ENCODE data around the gene GRHPR.

Gene GRHPR

DNA sequence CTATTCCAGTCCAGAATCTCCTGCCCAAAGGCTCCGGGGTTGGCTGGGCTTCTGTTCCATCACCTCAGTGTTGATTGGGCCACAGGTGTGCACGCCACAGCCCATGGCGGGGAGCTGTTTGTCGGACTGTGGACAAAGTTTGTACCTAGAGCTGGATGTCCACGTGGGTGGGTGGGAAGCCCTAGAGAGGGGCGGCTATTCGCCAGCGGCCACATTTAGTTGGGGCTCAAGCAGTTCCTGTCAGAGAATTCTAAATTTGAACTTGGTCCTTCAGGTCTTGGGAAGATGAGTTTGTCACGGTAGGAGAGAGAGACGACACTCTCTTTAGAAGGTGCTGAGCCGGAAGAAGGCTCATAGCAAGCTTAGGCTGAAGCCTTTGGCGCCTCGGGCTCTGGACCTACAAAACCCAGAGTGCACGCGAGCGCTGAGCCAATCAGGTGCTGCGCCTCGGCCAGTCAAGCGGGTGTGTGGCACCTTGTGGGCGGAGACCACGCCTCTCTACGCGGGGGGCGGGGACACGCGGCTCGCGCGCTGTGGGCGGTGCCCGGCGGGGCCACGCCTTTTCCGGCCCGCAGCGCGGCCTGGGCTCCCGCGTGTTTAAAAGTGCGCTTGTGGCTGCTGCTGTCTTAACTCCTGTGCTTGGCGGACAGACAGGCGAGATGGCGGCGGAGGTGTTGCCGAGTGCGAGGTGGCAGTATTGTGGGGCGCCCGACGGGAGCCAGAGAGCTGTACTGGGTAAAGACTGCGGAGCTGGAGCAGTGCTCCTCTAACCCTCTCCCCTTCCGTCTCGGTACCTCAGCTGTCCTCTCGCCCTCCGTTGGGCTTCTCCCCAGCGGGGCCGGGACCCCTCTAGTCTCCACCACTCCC, 63.1 kb downstream of the GRHPR start, which contains the start of gene POLR1E:
Gene POLR1E, plus strand, starts transcription at position 560 of the 867 bp plus-strand sequence. Its CDS starts 100 bp downstream, at position 660.
- TF ChIP-seq CTCF (IDR thresholded peaks at IDR 0.05; ENCODE audit: low read depth, low read length, missing control alignments), result no peak
- H3K27me3 ChIP-seq (replicated peaks), result no peaks in the 10 kb centered on the region
- H3K4me3 ChIP-seq (ENCODE audit: low read depth, low read length), result peak within 1 kb of the TSS; percentile 85
- peak within 1 kb of the TSS; percentile 47 for H3K27ac ChIP-seq
- peaks cover 11% of the 10 kb centered on the region for H3K36me3 ChIP-seq (replicated peaks)
- in situ Hi-C loops (cut with HindIII; ENCODE audit: low pct_ligation_motif_present, low sequenced_read_pairs), result loop anchor here (25.0 kb wide), 1 partner anchor 102 kb away; the partner anchor contains the start of genes FBXO10 and TOMM5
- peak; percentile 90 for DNase-seq

DNA sequence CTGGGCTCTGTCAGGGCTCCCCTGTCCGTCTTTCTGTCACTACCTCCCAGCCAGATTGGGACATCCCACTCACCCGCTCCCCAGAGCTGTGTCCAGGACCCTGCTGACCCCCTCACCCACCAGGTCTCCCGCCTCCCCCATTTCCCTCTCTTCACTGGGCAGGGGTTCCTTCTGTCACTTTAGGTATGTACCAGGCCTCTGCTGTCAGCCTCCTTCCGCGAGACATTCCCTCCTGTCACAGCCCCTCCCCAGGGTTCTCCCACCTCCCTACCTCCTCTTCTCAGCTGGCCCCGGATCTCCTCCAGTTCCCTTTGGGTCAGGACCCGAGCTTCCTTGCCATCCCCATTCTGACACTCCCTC, 63.7 kb downstream of the GRHPR start:
- peak overlapping the region; percentile 47 for H3K27ac ChIP-seq
- no peak for DNase-seq
- H3K4me3 ChIP-seq (ENCODE audit: low read depth, low read length), result peak overlapping the region; percentile 85
- peaks cover 16% of the 10 kb centered on the region for H3K36me3 ChIP-seq (replicated peaks)
- no peak for TF ChIP-seq CTCF (IDR thresholded peaks at IDR 0.05; ENCODE audit: low read depth, low read length, missing control alignments)
- in situ Hi-C loops (cut with HindIII; ENCODE audit: low pct_ligation_motif_present, low sequenced_read_pairs), result loop anchor here (25.0 kb wide), 1 partner anchor 101 kb away; the partner anchor contains the start of genes FBXO10 and TOMM5
- H3K27me3 ChIP-seq (replicated peaks), result no peaks in the 10 kb centered on the region

Measured in brain microvascular endothelial cell (primary cell).